ENCODE measurements around the gene BUD23.
"Not testable (repeated sequence)": the region's sequence is repeated elsewhere in the genome, so short reads cannot be mapped to it uniquely, and the experiment has no call there.

The BUD23 gene

DNA sequence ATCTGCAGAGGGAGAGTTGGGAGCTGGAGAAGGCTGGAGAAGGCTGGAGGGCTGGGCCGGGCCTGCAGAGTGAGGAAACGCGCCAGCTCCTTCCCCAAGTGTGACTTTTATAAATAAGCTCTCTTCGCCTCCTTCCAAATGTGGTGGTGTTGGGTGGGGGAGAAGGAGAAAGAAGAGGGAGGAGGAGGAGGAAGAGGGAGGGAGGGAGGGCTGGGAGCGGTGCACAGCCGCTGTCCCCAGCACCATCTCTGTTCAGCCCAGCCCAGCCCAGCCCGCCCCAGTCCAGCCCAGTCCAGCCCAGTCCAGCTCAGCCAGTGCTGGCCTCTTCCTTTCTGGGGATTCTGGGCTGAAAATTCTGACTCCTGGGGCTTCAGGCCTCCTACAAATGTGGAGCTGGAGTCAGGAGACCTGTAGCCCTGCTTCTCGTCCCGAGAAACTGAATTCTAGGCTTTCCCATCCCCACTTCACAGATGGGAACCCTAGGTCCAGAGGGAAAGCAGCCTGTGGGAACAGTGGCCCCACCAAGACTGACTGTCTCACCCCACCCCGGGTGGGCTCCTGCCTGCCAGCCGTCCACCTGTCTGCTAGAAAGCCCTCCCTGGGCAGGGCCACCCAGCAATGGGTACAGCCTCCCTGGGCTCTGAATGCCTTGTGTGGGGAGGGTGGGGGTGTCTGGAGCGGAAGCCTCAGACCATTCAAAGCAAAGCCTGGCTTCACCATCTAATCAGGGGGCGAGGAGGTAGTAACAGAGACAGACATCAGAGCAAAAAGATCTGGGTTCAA, 33.8 kb downstream of the BUD23 start:
- no peak for DNase-seq (ENCODE audit: insufficient read length, low spot score)

DNA sequence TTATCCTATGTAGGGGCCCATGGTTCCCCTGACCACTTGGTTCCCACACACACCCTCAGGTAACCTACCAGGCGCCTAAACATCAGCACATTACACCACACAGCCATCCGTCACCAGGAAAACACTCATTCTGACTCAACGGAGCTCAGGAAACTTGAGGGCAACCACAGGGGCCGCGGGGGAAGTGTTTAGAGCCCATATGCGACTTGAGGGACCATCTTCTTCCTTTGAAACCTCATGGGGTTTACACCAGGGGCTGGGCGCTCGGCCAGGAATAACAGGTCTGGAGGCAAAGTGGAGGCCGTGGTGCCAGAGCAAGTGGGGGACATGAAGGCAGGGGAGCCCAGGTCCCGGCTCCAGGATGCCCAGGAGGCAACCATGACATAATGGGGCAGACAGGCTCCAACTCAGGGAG, 34.6 kb downstream of the BUD23 start:
- DNase-seq (ENCODE audit: insufficient read length, low spot score) = no peak
- no peak for FAIRE-seq

More for the DNA sequence above, 33.8 kb downstream of the BUD23 start:
- no peak for FAIRE-seq

DNA sequence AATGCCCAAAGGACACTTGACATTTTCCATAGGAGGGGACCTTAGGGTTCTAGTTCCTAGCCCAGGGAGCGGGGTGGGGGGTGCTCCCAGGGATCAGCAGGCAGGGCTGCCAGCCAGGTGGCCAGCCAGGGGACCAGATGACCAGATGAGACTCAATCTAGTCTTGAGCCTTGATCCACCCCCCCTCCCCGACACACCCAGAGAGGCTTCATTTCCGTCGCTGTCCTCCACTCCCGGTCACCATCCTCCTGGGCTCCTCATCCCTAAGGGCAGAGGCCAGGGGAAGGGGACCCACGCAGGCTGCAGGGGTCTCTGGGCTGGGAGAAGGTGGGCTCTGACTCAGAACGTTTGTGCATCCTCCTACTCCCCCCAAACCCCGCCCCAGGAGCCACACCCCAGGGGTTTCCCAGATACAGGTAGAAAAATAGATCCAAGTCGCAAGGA, 35.1 kb downstream of the BUD23 start:
- FAIRE-seq (no peak), DNase-seq (ENCODE audit: insufficient read length, low spot score) (no peak)

DNA sequence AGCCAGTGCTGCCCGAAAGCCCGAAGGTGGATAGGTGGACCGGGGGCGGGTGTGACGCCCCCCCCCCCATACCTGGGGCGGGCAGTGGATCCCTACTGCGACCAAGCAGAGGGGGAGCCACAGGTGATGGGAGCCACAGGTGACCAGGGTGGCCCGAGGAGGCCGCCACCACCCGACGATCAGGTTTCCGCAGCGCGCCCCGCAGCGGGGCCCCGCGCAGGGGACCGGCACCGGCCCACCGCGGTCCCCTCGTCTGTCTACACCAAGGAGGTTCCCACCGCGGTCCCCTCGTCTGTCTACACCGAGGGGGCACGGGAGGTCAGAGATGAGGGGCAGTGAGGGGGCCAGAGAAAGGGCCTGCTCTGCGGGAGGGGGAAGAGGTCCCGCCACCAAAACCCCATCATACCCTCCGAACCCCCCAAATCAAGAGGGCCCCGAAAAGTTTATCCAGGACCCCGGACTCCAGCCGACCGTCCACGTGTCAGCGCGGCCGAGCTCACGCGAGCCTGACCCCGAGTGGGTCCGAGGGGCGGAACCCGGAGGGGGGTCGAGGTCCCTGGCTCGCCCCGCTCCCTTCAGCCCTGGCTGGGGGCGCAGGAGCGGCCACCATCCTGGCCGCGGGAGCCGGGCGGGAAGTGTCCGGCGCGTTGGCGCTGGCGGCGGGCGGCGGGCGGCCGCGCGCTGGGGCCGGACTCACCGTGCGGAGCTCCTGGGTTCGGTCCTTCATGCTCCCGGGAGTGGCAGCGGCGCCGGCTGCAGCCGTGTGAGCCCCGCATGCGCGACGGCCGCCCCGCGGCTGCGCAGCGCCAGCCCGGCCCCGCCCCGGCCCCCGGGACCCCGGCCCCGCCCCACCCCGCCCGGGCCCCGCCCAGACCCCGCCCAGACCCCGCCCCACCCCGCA, 35.8 kb downstream of the BUD23 start, which contains the start of gene STX1A:
Gene STX1A (minus strand): TSS at position 765 of the 901 bp plus-strand sequence. CDS start 38 bp downstream, at position 727.
- no peak for FAIRE-seq
- peak; percentile 96 for DNase-seq (ENCODE audit: insufficient read length, low spot score)

DNA sequence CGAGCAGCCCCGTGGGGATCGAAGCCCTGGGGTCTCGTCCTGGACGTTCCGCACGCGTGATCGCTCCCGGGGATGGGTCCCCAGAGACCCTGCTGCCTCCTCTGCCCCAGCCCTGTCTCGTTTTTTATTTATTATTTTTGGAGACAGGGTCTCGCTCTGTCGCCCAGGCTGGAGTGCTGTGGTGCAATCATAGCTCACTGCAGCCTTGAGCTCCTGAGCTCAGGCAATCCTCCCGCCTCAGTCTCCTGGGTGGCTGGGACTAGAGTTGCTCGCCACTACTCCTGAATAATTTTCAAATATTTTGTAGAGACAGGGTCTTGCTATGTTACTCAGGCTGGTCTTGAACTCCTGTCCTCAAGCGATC, 36.4 kb downstream of the BUD23 start:
- DNase-seq (ENCODE audit: insufficient read length, low spot score) (no peak), FAIRE-seq (no peak)

DNA sequence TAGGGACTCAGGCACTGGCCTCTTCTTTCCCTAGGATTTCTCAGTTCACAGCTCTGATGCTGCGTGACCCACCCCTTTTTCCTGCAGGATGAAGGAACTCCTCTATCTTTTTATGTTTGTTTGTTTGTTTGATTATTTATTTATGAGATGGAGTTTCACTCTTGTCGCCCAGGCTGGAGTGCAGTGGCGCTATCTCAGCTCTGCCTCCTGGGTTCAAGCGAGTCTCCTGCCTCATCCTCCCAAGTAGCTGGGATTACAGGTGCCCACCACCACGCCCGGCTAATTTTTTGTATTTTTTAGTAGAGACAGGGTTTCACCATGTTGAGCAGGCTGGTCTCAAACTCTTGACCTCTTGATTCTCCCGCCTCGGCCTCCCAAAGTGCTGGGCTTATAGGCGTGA, 37.0 kb downstream of the BUD23 start:
- not testable (repeated sequence) for FAIRE-seq; DNase-seq (ENCODE audit: insufficient read length, low spot score)

DNA sequence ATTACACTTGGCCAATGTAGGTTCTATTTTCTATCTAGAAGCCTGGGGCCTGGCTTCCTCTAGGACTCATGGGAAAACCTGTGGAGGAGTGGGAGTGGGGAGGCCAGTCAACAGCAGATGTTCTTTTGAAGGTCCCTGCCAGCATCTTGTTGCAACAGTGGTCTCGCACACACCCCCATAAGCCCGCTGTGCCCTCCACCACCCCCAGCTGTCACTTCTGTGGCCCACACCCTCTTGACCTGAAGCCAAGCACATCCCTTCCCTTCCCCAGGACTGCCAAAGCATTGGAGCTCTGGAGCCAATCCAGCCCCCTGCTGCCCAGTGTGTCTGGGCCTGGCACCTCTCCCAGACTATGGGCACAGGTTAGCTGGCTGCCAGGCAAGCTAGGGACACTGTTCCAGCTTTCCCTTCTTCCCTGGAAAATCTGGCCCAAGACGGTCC, 38.0 kb downstream of the BUD23 start:
- DNase-seq (ENCODE audit: insufficient read length, low spot score) (no peak), FAIRE-seq (no peak)

DNA sequence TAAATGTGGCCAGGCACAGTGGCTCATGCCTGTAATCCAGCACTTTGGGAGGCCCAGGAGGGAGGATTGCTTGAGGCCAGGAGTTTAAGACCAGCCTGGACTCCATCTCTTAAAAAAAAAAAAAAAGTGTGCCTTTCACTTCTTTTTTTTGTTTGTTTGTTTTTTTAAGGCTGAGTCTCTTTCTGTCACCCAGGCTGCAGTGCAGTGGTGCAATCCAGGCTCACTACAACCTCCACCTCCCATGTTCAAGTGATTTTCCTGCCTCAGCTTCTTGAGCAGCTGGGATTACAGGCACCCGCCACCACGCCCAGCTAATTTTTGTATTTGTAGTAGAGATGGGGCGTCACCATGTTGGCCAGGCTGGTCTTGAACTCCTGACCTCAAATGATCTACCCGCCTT, 38.8 kb downstream of the BUD23 start:
- FAIRE-seq = not testable (repeated sequence)

DNA sequence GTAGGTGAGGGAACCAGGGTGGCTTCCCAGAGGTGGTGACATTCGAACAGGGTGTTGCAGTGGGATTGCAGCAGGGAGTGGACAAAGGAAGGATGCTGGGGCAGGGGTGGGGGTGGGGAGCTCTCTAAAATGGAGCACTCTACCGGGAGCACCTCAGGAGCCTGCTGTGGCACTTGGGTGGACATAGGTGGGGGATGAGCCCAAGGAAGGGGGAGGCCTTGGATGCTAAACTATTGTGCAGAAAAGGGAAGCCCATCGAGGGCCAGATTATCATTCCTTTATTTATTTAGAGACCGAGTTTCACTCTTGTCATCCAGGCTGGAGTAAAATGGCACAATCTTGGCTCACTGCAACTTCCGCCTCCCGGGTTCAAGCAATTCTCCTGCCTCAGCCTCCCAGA, 39.4 kb downstream of the BUD23 start:
- no peak for DNase-seq (ENCODE audit: insufficient read length, low spot score)
- no peak for FAIRE-seq

More for the DNA sequence above, 38.8 kb downstream of the BUD23 start:
- DNase-seq (ENCODE audit: insufficient read length, low spot score) = not testable (repeated sequence)

DNA sequence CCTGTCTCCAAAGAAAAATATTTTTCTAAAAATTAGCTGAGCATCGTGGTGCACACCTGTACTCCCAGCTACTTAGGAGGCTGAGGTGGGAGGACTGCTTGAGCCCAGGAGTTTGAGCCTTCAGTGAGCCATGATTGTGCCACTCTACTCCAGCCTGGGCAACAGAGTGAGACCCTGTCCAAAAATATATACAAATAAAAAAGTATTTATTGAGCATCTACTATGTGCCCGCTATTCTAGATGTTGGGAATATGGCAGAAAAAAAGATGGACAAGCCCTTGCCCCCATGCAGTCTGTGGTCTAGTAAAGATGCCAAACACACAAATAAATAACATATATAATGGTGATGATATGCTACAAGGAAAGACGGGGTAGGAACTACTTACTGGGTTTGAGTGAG, 40.4 kb downstream of the BUD23 start:
- DNase-seq (ENCODE audit: insufficient read length, low spot score) = no peak
- FAIRE-seq = no peak

DNA sequence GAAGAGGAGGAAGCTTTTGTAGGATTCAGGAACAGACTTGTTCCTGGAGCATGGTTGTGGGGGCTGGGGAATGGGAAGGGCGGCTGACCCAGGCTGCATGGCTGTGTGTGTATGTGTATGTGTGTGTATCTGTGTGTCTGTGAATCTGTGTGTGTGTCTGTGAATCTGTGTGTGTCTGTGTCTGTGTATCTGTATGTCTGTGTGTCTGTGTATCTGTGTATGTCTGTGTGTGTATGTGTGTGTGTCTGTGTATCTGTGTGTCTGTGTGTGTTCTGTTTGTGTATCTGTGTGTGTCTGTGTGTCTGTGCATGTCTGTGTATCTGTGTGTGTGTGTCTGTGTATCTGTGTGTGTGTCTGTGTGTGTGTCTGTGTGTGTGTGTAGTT, 42.7 kb downstream of the BUD23 start:
- DNase-seq (ENCODE audit: insufficient read length, low spot score) (no peak), FAIRE-seq (no peak)

DNA sequence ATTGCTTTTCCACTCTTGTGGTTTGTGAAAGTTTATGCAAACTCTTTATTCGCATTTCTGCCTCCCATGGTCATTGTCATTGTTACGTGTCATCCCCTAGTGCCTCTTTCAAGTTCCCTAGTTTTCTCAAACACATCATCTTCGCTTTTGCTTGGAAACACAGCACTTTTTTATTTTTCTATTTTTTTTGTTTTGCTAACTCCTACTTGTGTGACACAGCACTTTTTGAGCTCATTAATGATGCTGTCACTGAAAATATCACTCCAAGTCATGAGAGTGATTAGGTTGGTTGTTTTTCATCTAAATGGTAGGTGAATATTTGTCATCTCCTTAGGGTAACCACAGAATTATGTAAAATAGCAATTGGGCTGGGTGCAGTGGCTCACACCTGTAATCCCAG, 44.6 kb downstream of the BUD23 start:
- FAIRE-seq (no peak), DNase-seq (ENCODE audit: insufficient read length, low spot score) (no peak)

DNA sequence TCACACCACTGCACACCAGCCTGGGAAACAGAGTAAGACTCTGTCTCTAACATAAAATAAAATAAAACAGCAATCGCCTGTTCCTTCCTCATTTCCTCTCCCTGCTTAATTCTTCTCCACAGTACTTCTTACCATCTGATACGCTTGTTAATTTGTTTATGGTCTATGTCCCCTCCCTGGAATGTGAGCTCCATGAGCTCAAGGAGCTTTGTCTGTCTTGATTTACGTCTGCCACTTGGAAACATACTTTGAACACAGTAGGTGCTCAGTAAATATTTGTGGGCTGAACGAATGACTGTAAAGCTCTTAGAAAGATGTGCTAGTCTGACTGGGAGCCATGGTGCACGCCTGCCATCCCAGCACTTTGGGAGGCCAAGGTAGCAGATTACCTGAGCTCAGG, 45.2 kb downstream of the BUD23 start:
- DNase-seq (ENCODE audit: insufficient read length, low spot score) (no peak), FAIRE-seq (no peak)

DNA sequence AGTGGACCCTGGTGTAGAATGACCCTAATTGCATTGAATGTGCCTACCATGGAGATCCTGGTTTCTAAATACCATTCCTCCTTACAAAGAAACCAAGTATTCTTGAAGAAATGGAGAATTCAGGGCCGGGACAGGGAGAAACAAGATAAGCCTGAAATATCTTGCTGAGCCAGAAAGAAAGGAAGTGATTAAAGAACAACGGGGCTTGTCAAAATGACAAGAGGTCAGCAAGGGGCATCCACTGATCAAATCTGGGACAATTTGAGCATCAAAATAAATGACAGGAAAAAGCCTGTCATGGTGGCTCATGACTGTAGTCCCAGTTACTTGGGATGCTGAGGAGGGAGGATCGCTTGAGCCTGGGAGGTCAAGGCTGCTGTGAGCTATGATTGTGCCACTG, 47.1 kb downstream of the BUD23 start:
- no peak for DNase-seq (ENCODE audit: insufficient read length, low spot score)
- FAIRE-seq = no peak

DNA sequence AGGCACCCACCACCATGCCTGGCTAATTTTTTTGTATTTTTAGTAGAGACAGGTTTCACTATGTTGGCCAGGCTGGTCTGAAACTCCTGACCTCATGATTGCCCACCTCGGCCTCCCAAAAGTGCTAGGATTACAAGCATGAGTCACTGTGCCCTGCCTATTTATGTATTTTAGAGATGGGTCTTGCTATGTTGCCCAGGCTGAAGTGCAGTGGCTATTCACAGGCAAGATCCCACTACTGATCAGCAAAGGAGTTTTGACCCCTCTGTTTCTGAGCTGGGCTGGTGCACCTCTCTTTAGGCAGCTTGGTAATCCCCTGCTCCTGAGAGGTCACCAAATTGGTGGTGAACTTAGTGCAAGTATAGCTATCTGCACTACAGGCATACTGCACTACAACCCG, 49.0 kb downstream of the BUD23 start:
- FAIRE-seq = no peak
- DNase-seq (ENCODE audit: insufficient read length, low spot score) = no peak

DNA sequence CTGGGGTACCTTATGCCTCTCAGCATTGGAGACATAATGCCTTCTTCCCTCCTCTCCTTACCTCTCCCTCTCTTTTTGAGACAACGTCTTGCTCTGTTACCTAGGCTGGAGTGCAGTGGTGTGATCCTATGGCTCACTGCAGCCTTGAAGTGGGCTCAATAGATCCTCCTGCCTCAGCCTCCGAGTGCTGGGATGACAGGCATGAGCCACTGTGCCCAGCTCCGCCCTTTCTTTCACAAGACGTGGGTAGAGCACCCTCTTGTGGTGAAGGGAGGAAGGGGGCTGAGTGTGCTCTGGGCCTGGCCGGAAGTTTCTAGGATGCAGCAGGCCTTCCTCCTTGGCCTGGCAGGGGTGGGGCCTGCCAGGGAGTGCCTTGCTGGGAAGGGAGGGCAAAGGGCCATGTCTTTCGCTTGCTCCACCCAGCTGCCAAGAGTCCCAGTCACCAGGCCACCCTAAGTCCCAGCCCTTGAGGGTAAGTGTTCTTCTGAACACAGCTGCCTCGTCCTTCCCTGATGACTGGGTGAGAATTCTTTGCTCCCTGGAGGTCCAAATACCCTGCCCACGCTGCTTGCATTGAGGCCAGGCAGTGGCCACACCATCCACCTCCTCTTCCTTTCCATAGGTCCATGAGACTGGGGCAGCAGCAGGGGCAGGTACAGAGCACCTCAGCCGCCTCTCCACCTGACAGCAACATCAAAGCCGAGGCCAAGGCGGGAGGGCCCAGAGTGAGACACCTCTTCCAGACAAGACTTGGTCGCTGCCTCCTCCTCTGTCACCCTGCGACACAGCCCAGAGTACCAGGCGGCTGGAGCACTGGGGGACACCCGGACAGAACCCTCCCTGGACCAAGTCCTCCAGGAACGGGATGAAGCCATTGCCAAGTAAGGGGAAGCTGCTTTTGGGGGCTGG, 51.5 kb downstream of the BUD23 start:
- DNase-seq (ENCODE audit: insufficient read length, low spot score) = no peak
- FAIRE-seq = peak; percentile 72

DNA sequence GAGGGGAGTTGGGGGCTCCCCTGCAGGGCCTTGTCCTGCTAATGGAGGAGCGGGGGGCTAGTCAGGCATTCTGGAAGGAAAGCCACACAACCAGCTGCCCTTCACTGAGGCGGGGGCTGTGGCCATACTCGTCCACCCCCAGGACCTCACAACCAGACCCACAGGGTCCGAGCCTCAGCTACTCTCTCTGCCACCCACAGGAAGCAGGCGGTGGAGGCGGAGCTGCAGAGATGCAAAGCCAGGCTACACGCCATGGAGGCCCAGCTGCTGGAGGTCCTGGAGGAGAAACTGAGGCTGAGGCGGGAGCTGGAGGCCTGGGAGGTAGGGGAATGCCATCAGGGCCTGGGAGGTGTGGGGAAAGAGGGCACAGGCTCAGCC, 52.1 kb downstream of the BUD23 start:
- DNase-seq (ENCODE audit: insufficient read length, low spot score) (no peak), FAIRE-seq (no peak)

DNA sequence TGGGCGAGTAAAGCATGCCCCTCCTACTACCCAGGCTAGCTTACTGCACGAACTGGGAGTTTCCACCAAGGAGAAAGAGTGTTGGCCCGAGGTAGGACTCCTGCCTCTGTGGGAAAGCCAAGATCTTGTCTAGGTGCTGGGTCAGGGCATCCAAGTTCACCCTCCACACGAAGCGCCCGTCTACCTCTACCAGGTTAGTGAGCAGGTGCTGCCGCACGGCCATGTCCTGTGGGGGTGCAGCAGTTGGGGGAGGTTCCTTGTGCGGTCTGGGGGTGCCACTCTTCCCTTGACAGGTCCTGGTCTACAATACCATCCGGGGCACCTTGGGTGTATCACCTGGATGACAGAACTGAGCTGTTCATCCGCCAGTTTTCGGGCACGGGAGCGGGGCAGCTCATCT, 53.5 kb downstream of the BUD23 start:
- DNase-seq (ENCODE audit: insufficient read length, low spot score) = no peak
- FAIRE-seq = no peak

DNA sequence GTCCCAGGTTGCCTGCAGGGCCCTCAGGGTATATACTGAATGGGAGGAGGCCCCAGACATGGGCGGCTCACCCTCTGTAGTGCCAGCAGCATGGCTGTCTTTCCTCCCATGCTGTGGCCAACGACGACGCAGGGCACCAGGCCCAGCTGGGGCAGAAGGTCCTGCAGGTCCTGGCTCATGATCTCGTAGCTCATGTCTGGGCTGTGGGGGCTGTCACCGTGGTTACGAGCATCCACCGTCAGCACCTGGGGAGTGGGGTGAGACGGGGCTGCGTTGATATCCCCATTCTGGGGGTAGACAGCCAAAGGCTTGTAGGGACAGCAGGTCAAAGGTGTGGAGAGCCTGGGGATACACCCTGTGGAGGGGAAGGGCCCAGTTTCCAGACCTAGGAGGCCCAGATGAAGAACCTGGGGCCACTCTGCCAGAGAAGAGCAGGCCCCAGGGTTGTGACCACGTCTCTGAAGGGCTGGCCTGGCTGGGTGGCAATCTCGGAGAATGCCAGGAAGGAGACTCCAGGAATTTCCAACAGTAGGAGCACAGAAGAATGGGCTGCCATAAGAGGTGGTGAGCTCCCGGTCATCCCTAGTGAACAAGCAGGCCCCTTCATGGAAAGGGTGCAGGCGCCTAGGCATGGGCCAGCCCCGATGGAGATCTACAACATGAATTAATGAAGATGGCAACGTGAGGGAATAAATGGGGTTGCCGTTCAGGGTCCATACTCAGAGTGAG, 54.3 kb downstream of the BUD23 start:
- no peak for FAIRE-seq

DNA sequence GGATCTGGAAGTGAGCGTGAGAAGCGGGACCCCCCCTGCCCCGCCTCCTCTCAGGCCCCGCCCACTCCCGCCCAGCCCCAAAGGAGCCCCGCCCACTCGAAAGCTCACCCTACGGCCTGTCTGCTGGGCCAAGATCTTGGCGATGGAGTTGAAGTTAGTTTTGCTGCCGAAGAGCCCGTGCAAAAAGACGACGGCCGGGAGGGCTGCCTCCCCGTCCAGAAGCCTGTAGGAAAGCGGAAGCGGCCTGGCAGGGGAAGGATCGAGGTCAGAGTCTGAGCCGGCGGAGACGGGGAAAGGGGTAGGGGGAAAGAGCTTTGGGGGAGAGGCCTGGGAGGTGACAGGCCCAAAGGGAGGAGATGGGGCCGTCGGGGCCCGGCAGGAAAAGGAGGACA, 54.8 kb downstream of the BUD23 start:
- DNase-seq (ENCODE audit: insufficient read length, low spot score) (peak; percentile 66), FAIRE-seq (peak; percentile 58)

More for the DNA sequence above, 54.3 kb downstream of the BUD23 start:
- DNase-seq (ENCODE audit: insufficient read length, low spot score) = no peak
